GM18868 (cell line): Measurements from ENCODE around the gene SLC6A19.
A peak's percentile ranks its signal among the peaks of the same experiment; 100 is the strongest.

Experiments used
- ATAC-seq: cut with Tn5 transposase; IDR thresholded peaks from one replicate; pipeline ENCODE4 v1.9.1; 2021; ENCODE audit warnings: mild to moderate bottlenecking, moderate library complexity; ENCODE audit not compliant: unreplicated experiment

The SLC6A19 gene

GRCh38 chr5:1165864-1166263 is 35.5 kb upstream of the SLC6A19 start:
- no peak for ATAC-seq

- ATAC-seq = no peak
These were observed 35.0 kb upstream of the SLC6A19 start for GRCh38 chr5:1166370-1166769.

- no peak for ATAC-seq
These were observed 34.1 kb upstream of the SLC6A19 start for GRCh38 chr5:1167361-1167727.

GRCh38 chr5:1167728-1168709 is 33.4 kb upstream of the SLC6A19 start:
- peak; percentile 78 for ATAC-seq

- ATAC-seq = no peak
These were observed 32.6 kb upstream of the SLC6A19 start for GRCh38 chr5:1168796-1169195.

- ATAC-seq = no peak
These were observed 31.9 kb upstream of the SLC6A19 start for GRCh38 chr5:1169211-1170115.

GRCh38 chr5:1171340-1171941 is 30.0 kb upstream of the SLC6A19 start:
- ATAC-seq = no peak

- ATAC-seq = no peak
These were observed 29.3 kb upstream of the SLC6A19 start for GRCh38 chr5:1172007-1172581.

GRCh38 chr5:1172670-1173404 is 28.6 kb upstream of the SLC6A19 start:
- no peak for ATAC-seq

- ATAC-seq = no peak
These were observed 27.8 kb upstream of the SLC6A19 start for GRCh38 chr5:1173485-1174070.

GRCh38 chr5:1174122-1174936 is 27.1 kb upstream of the SLC6A19 start:
- no peak for ATAC-seq

GRCh38 chr5:1175015-1175414 is 26.4 kb upstream of the SLC6A19 start:
- no peak for ATAC-seq

- ATAC-seq = no peak
These were observed 25.5 kb upstream of the SLC6A19 start for GRCh38 chr5:1175801-1176472.

- ATAC-seq = no peak
These were observed 24.7 kb upstream of the SLC6A19 start for GRCh38 chr5:1176473-1177391.

- no peak for ATAC-seq
These were observed 23.4 kb upstream of the SLC6A19 start for GRCh38 chr5:1177826-1178528.

- no peak for ATAC-seq
These were observed 22.6 kb upstream of the SLC6A19 start for GRCh38 chr5:1178529-1179382.
